ENCODE measurements around the gene ITGB7. TPM values are rescaled to one million over a fixed set of nuclear protein-coding genes. Genes with fewer than 3 reads are reported as not detected.

The ITGB7 gene
- total and polyA plus RNA-seq, 2 donors (not counting 3 experiments of a cell fraction or from before 2014, with no cell fraction given): 0.17 TPM; not detected in 1

DNA sequence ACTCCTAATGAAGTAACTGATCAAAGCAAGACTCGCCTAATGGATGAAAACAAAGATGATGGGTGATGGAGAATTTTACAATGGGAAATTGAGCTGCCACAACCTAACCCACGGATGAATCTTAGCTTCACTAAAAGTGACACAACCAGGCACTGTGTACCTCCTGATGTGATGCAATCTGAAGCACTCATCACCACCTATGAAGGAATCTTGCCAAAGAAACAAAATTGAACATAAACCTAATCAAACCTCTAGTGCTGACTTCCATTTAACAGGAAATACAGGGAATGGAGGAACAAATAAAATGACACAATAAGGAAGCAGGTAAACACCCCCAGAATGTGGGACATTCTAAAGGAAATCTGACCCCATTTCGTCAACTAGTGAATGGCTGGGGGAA is 38.2 kb upstream of the ITGB7 start:
- H3K27me3 ChIP-seq (ENCODE audit: control insufficient read depth in 2 of 2, insufficient read depth in 2 of 2, low read length in 2 of 2): peaks cover 11 to 16% of the 10 kb centered on the region in 2 experiments
- no peak overlapping the region for H2AFZ ChIP-seq (ENCODE audit: low read depth, low read length)
- H3K9me1 ChIP-seq (replicated peaks; ENCODE audit: control insufficient read depth, extremely low read depth, insufficient read depth, low read length): no peaks in the 10 kb centered on the region
- H3K27ac ChIP-seq (ENCODE audit: insufficient read depth, low read depth, low read length): no peak overlapping the region
- FAIRE-seq (no peak), DNase-seq (ENCODE audit: low read depth, low spot score) (no peak)
- H4K20me1 ChIP-seq (replicated peaks; ENCODE audit: control insufficient read depth, extremely low read depth, insufficient read depth, low read length): no peaks in the 10 kb centered on the region
- ChIA-PET CTCF (interaction anchor here (0.8 to 8.0 kb wide), 3 partner anchors 31 to 86 kb away, joined by 3 to 38 read pairs (median 3); no protein-coding TSS in a partner anchor), POLR2A (no interaction called here)
- TF ChIP-seq JUN (IDR thresholded peaks at IDR 0.05; ENCODE audit: borderline replicate concordance, insufficient read depth, insufficient read length, low read depth) (no peak), EZH2 (IDR thresholded peaks at IDR 0.05; ENCODE audit: borderline replicate concordance, low read depth, low read length, severe bottlenecking) (no peak), MYC (IDR thresholded peaks at IDR 0.05; ENCODE audit: low read depth, low read length) (no peak)
- TF ChIP-seq, protein P1, sequence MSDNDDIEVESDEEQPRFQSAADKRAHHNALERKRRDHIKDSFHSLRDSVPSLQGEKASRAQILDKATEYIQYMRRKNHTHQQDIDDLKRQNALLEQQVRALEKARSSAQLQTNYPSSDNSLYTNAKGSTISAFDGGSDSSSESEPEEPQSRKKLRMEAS (IDR thresholded peaks at IDR 0.05; ENCODE audit: insufficient read depth, insufficient read length): no peak
- intact Hi-C loops (cut with micrococcal nuclease): no loop called here
- H3K4me3 ChIP-seq (replicated peaks in 1 of 3; ENCODE audit: insufficient read depth in 1 of 3, low read depth in 1 of 3, low read length in 3 of 3): no peak overlapping the region
- no peaks in the 10 kb centered on the region for H3K79me2 ChIP-seq (ENCODE audit: control insufficient read depth, insufficient read depth, low read length)
- no TSS peak for BruUV-seq (replicated peaks)
- H3K4me2 ChIP-seq (ENCODE audit: insufficient read depth, low read length): no peak overlapping the region
- H3K9me3 ChIP-seq (replicated peaks; ENCODE audit: control insufficient read depth, insufficient read depth, low read length): no peaks in the 10 kb centered on the region
- no peaks in the 10 kb centered on the region for H3K4me1 ChIP-seq (ENCODE audit: control insufficient read depth, extremely low read depth, insufficient read depth, low read length)
- no peak overlapping the region for H3K9ac ChIP-seq (replicated peaks; ENCODE audit: extremely low read depth, insufficient read depth, low read length)
- dilution Hi-C loops (cut with MboI; ENCODE audit: extremely low pct_ligation_motif_present, low sequenced_read_pairs): no loop called here
- H3K36me3 ChIP-seq (ENCODE audit: control insufficient read depth in 2 of 2, extremely low read depth in 1 of 2, insufficient read depth in 2 of 2, low read length in 2 of 2): no peaks in the 10 kb centered on the region

DNA sequence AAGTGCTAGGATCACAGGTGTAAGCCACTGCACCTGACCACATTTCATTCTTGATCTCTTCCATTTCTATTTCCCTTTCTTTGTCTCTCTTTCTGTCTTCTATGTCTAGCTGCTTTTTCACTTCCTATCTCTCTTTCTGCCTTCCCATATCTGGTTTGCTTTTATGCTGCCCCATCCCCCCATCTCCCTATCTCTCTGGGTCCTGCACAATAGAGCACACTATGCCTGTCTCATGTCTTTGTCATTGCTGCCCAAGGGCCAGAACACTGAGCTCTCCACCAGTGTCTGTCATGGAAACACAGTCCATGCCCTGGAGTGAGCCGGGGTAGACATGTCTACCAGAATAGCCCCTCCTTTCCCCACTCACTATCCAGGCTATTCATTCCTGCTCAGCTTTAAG is 37.3 kb upstream of the ITGB7 start:
- TF ChIP-seq GATA2 (IDR thresholded peaks at IDR 0.05; ENCODE audit: insufficient read depth, insufficient read length, low read depth, low read length) (no peak), EZH2 (IDR thresholded peaks at IDR 0.05; ENCODE audit: borderline replicate concordance, low read depth, low read length, severe bottlenecking) (no peak), MYC (IDR thresholded peaks at IDR 0.05; ENCODE audit: low read depth, low read length) (no peak), FOS (IDR thresholded peaks at IDR 0.05; ENCODE audit: borderline replicate concordance, insufficient read depth, low read length) (no peak), POLR2A (IDR thresholded peaks at IDR 0.05; ENCODE audit: low read depth, low read length) (no peak), POLR2AphosphoS5 (IDR thresholded peaks at IDR 0.05; ENCODE audit: insufficient read depth, low read depth, low read length) (no peak), JUN (IDR thresholded peaks at IDR 0.05; ENCODE audit: borderline replicate concordance, insufficient read depth, insufficient read length, low read depth) (no peak)
- TF ChIP-seq, protein P2, sequence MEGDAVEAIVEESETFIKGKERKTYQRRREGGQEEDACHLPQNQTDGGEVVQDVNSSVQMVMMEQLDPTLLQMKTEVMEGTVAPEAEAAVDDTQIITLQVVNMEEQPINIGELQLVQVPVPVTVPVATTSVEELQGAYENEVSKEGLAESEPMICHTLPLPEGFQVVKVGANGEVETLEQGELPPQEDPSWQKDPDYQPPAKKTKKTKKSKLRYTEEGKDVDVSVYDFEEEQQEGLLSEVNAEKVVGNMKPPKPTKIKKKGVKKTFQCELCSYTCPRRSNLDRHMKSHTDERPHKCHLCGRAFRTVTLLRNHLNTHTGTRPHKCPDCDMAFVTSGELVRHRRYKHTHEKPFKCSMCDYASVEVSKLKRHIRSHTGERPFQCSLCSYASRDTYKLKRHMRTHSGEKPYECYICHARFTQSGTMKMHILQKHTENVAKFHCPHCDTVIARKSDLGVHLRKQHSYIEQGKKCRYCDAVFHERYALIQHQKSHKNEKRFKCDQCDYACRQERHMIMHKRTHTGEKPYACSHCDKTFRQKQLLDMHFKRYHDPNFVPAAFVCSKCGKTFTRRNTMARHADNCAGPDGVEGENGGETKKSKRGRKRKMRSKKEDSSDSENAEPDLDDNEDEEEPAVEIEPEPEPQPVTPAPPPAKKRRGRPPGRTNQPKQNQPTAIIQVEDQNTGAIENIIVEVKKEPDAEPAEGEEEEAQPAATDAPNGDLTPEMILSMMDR (IDR thresholded peaks at IDR 0.05; ENCODE audit: extremely low read depth in 1 of 2, insufficient read depth in 1 of 2, low read depth in 1 of 2, low read length in 2 of 2): no peak
- TF ChIP-seq, protein P1 (IDR thresholded peaks at IDR 0.05; ENCODE audit: insufficient read depth, insufficient read length): no peak
- Histone ChIP-seq H2AFZ (ENCODE audit: low read depth, low read length) (no peak overlapping the region), H3K9me1 (replicated peaks; ENCODE audit: control insufficient read depth, extremely low read depth, insufficient read depth, low read length) (no peaks in the 10 kb centered on the region), H3K4me1 (ENCODE audit: control insufficient read depth, extremely low read depth, insufficient read depth, low read length) (no peaks in the 10 kb centered on the region), H3K36me3 (ENCODE audit: control insufficient read depth in 2 of 2, extremely low read depth in 1 of 2, insufficient read depth in 2 of 2, low read length in 2 of 2) (no peaks in the 10 kb centered on the region), H3K9me3 (replicated peaks; ENCODE audit: control insufficient read depth, insufficient read depth, low read length) (no peaks in the 10 kb centered on the region), H3K27me3 (ENCODE audit: control insufficient read depth in 2 of 2, insufficient read depth in 2 of 2, low read length in 2 of 2) (peaks cover 11 to 16% of the 10 kb centered on the region in 2 experiments), H3K4me3 (replicated peaks in 1 of 3; ENCODE audit: insufficient read depth in 1 of 3, low read depth in 1 of 3, low read length in 3 of 3) (no peak overlapping the region), H3K4me2 (ENCODE audit: insufficient read depth, low read length) (no peak overlapping the region), H3K9ac (replicated peaks; ENCODE audit: extremely low read depth, insufficient read depth, low read length) (no peak overlapping the region), H3K79me2 (ENCODE audit: control insufficient read depth, insufficient read depth, low read length) (no peaks in the 10 kb centered on the region), H4K20me1 (replicated peaks; ENCODE audit: control insufficient read depth, extremely low read depth, insufficient read depth, low read length) (no peaks in the 10 kb centered on the region), H3K27ac (ENCODE audit: insufficient read depth, low read depth, low read length) (no peak overlapping the region)
- FAIRE-seq: no peak
- DNase-seq (ENCODE audit: low read depth, low spot score): no peak
- dilution Hi-C loops (cut with MboI; ENCODE audit: extremely low pct_ligation_motif_present, low sequenced_read_pairs) (no loop called here), intact Hi-C loops (cut with micrococcal nuclease) (no loop called here)
- ChIA-PET CTCF (interaction anchor here (0.8 to 8.0 kb wide), 7 partner anchors 9 to 85 kb away, joined by 3 to 38 read pairs (median 5); no protein-coding TSS in a partner anchor), POLR2A (interaction anchor here (0.7 kb wide), 1 partner anchor 25 kb away, joined by 4 read pairs; no protein-coding TSS in a partner anchor)
- BruUV-seq (replicated peaks): no TSS peak

All from endothelial cell of umbilical vein (primary cell).